Osteocyte (in vitro differentiated cells): Measurements from ENCODE around the gene SOX5. TPM values are rescaled to one million over a fixed set of nuclear protein-coding genes. Genes with fewer than 3 reads are reported as not detected.

Source experiments
- DNase-seq: peaks from one replicate; pipeline ENCODE4 v3.0.0; 2021; ENCODE audit warnings: mixed read lengths; ENCODE audit not compliant: unreplicated experiment; ENCODE audit errors: extremely low spot score
- H3K27ac Mint-ChIP-seq: one replicate; pipeline ENCODE4 v1.8.0; 2021; ENCODE audit warnings: mild to moderate bottlenecking, mixed read lengths; ENCODE audit not compliant: unreplicated experiment
- H3K27me3 Mint-ChIP-seq: one replicate; pipeline ENCODE4 v1.8.0; 2021; ENCODE audit warnings: mixed read lengths; ENCODE audit not compliant: unreplicated experiment
- H3K36me3 Mint-ChIP-seq: one replicate; pipeline ENCODE4 v1.8.0; 2021; ENCODE audit warnings: mixed read lengths; ENCODE audit not compliant: unreplicated experiment
- H3K4me1 Mint-ChIP-seq: one replicate; pipeline ENCODE4 v1.8.0; 2021; ENCODE audit warnings: mixed read lengths; ENCODE audit not compliant: unreplicated experiment
- H3K4me3 Mint-ChIP-seq: one replicate; pipeline ENCODE4 v1.8.0; 2021; ENCODE audit warnings: mild to moderate bottlenecking, moderate library complexity, mixed read lengths; ENCODE audit not compliant: unreplicated experiment
- H3K9me3 Mint-ChIP-seq: one replicate; pipeline ENCODE4 v1.8.0; 2021; ENCODE audit warnings: mixed read lengths; ENCODE audit not compliant: unreplicated experiment
- CTCF ChIP-seq: fragments of 200-600 bp; sonication (generic); IDR thresholded peaks from 2 replicates; pipeline ENCODE4 v1.5.0; 2021; ENCODE audit warnings: antibody characterized with exemption, mild to moderate bottlenecking, moderate library complexity
- total RNA-seq: library from RNA; stranded (reverse); gene quantifications from 2 replicates; pipeline ENCODE4 v1.2.1, GENCODE V29; 2021

Gene SOX5
- total RNA-seq, 1 donor from 2014 or later, result 6.3 TPM

- Mint-ChIP-seq H3K4me3 (no peak overlapping the region), H3K27me3 (no peaks in the 10 kb centered on the region), H3K27ac (no peak overlapping the region), H3K4me1 (no peaks in the 10 kb centered on the region), H3K36me3 (no peaks in the 10 kb centered on the region), H3K9me3 (peaks cover 5% of the 10 kb centered on the region)
- DNase-seq, result no peak
- TF ChIP-seq CTCF, result no peak
Measured at GRCh38 chr12:23750923-23751322, 198.5 kb downstream of the SOX5 start.

- TF ChIP-seq CTCF, result no peak
- Mint-ChIP-seq H3K4me3 (no peak overlapping the region), H3K4me1 (no peaks in the 10 kb centered on the region), H3K27me3 (no peaks in the 10 kb centered on the region), H3K36me3 (peaks cover 2% of the 10 kb centered on the region), H3K27ac (no peak overlapping the region), H3K9me3 (peaks cover 5% of the 10 kb centered on the region)
- DNase-seq, result no peak
Measured at GRCh38 chr12:23744696-23745095, 204.8 kb downstream of the SOX5 start.

GRCh38 chr12:23742574-23742973 is 206.9 kb downstream of the SOX5 start:
- Mint-ChIP-seq H3K27ac (no peak overlapping the region), H3K36me3 (peaks cover 2% of the 10 kb centered on the region), H3K27me3 (no peaks in the 10 kb centered on the region), H3K4me1 (no peaks in the 10 kb centered on the region), H3K9me3 (peaks cover 5% of the 10 kb centered on the region), H3K4me3 (no peak overlapping the region)
- TF ChIP-seq CTCF, result no peak
- DNase-seq, result no peak

- DNase-seq, result no peak
- no peak overlapping the region for H3K27ac Mint-ChIP-seq
- H3K4me1 Mint-ChIP-seq, result peaks cover 9% of the 10 kb centered on the region
- H3K27me3 Mint-ChIP-seq, result no peaks in the 10 kb centered on the region
- no peak for TF ChIP-seq CTCF
- H3K9me3 Mint-ChIP-seq, result no peaks in the 10 kb centered on the region
- no peaks in the 10 kb centered on the region for H3K36me3 Mint-ChIP-seq
- H3K4me3 Mint-ChIP-seq, result no peak overlapping the region
Measured at GRCh38 chr12:23731493-23731892, 218.0 kb downstream of the SOX5 start.

- peaks cover 9% of the 10 kb centered on the region for H3K4me1 Mint-ChIP-seq
- H3K9me3 Mint-ChIP-seq, result no peaks in the 10 kb centered on the region
- H3K27ac Mint-ChIP-seq, result no peak overlapping the region
- no peak overlapping the region for H3K4me3 Mint-ChIP-seq
- no peaks in the 10 kb centered on the region for H3K36me3 Mint-ChIP-seq
- no peak for TF ChIP-seq CTCF
- DNase-seq, result no peak
- H3K27me3 Mint-ChIP-seq, result no peaks in the 10 kb centered on the region
Measured at GRCh38 chr12:23731035-23731434, 218.4 kb downstream of the SOX5 start.
